Measurements from ENCODE around the gene TSNAXIP1. TPM values are rescaled to one million over a fixed set of nuclear protein-coding genes. Genes with fewer than 3 reads are reported as not detected.
A peak's percentile ranks its signal among the peaks of the same experiment; 100 is the strongest.

The TSNAXIP1 gene
- total and polyA plus RNA-seq, 9 of the 15 experiments (the other 6 are each of a cell fraction or from before 2014, with no cell fraction given) = 0.03 to 0.24 (median 0.11) TPM; not detected in 4

- TF ChIP-seq ZBTB43 (CRISPR knock-in tag; IDR thresholded peaks at IDR 0.05) (peak; percentile 87), SMARCB1 (IDR thresholded peaks at IDR 0.05; ENCODE audit: insufficient read length, low read depth) (no peak), ZFPM2 (CRISPR knock-in tag; IDR thresholded peaks at IDR 0.05) (no peak), MAX (CRISPR knock-in tag; IDR thresholded peaks at IDR 0.05) (peak; percentile 79), THAP7 (CRISPR knock-in tag; IDR thresholded peaks at IDR 0.05) (peak; percentile 94), HIVEP1 (CRISPR knock-in tag; IDR thresholded peaks at IDR 0.05) (no peak; the same call in 1 of the 2 replicates), ZSCAN29 (IDR thresholded peaks at IDR 0.05) (no peak), ZNF184 (CRISPR knock-in tag; IDR thresholded peaks at IDR 0.05) (no peak), ZNF695 (CRISPR knock-in tag; IDR thresholded peaks at IDR 0.05) (no peak), SNAPC5 (CRISPR knock-in tag; IDR thresholded peaks at IDR 0.05) (no peak), RAD21 (CRISPR knock-in tag; conservative IDR thresholded peaks at IDR 0.05 in 1 of 2, IDR thresholded peaks at IDR 0.05 in 1 of 2) (no peak), USF1 (CRISPR knock-in tag; IDR thresholded peaks at IDR 0.05) (no peak), HDGF (IDR thresholded peaks at IDR 0.05) (no peak), TAF15 (IDR thresholded peaks at IDR 0.05; ENCODE audit: low read depth, low read length) (no peak), SIN3A (IDR thresholded peaks at IDR 0.05; ENCODE audit: borderline replicate concordance in 2 of 2, control insufficient read depth in 1 of 2, low read depth in 2 of 2, low read length in 2 of 2) (peak; percentile 83 to 94; a peak in 3 of 4 replicates), MAFG (tag; conservative IDR thresholded peaks at IDR 0.05) (peak; percentile 47; the same call in 1 of the 2 replicates), HEY1 (CRISPR knock-in tag; IDR thresholded peaks at IDR 0.05; ENCODE audit: borderline replicate concordance) (no peak), RFX7 (CRISPR knock-in tag; IDR thresholded peaks at IDR 0.05) (0 out of 2 replicates have a peak, but pooled peaks have one; percentile 69), ETV1 (tag; conservative IDR thresholded peaks at IDR 0.05; ENCODE audit: low read depth) (peak; percentile 80), ZNF77 (CRISPR knock-in tag; IDR thresholded peaks at IDR 0.05) (no peak), ZNF586 (CRISPR knock-in tag; conservative IDR thresholded peaks at IDR 0.05) (no peak), L3MBTL2 (IDR thresholded peaks at IDR 0.05) (peak; percentile 80), CREB5 (CRISPR knock-in tag; IDR thresholded peaks at IDR 0.05) (no peak), KDM5B (IDR thresholded peaks at IDR 0.05; ENCODE audit: insufficient replicate concordance, low read depth, low read length) (peak; percentile 83)
Measured at GRCh38 chr16:67872631-67873434, 66.1 kb downstream of the TSNAXIP1 start, which contains the start of gene EDC4 (continued).

All from K562 (cell line).